NCI-H1105 treated with DMSO at 0.1 percent for 48 hours (cell line): ENCODE results near the gene TPI1.
"Not testable (repeated sequence)": the region's sequence is repeated elsewhere in the genome, so short reads cannot be mapped to it uniquely, and the experiment has no call there.

Experiments
- DNase-seq: peaks from one replicate; lab custom pipeline; 2025; lab: John Stamatoyannopoulos, UW

Gene TPI1

GRCh38 chr12:6869049-6870021, 2.0 kb downstream of the TPI1 start:
- peak; percentile 76 for DNase-seq

GRCh38 chr12:6870304-6870703, 3.0 kb downstream of the TPI1 start:
- DNase-seq, result not testable (repeated sequence)

GRCh38 chr12:6871052-6871957, 4.0 kb downstream of the TPI1 start:
- peak; percentile 45 for DNase-seq

- DNase-seq, result peak; percentile 71
These were observed 5.0 kb downstream of the TPI1 start for GRCh38 chr12:6872073-6873048.

- DNase-seq, result peak; percentile 94
These were observed 6.0 kb downstream of the TPI1 start, which contains the start of gene SPSB2 for GRCh38 chr12:6873094-6874014. Gene SPSB2, minus strand, starts transcription at chr12:6873303. Its CDS starts 402 bp downstream, at chr12:6872901.

- DNase-seq, result not testable (repeated sequence)
These were observed 6.7 kb downstream of the TPI1 start for GRCh38 chr12:6874015-6874368.

GRCh38 chr12:6879824-6880223, 12.5 kb downstream of the TPI1 start:
- DNase-seq, result not testable (repeated sequence)

- DNase-seq, result no peak
These were observed 15.9 kb downstream of the TPI1 start for GRCh38 chr12:6883252-6883651.

GRCh38 chr12:6883683-6884082, 16.4 kb downstream of the TPI1 start:
- DNase-seq, result no peak

- no peak for DNase-seq
These were observed 17.2 kb downstream of the TPI1 start for GRCh38 chr12:6884539-6884938.

- not testable (repeated sequence) for DNase-seq
These were observed 19.1 kb downstream of the TPI1 start for GRCh38 chr12:6886206-6886999.

GRCh38 chr12:6887460-6887859, 20.1 kb downstream of the TPI1 start:
- no peak for DNase-seq

- no peak for DNase-seq
These were observed 21.0 kb downstream of the TPI1 start for GRCh38 chr12:6888360-6888759.

- not testable (repeated sequence) for DNase-seq
These were observed 21.5 kb downstream of the TPI1 start for GRCh38 chr12:6888794-6889193.

- not testable (repeated sequence) for DNase-seq
These were observed 22.6 kb downstream of the TPI1 start for GRCh38 chr12:6889775-6890573.

- DNase-seq, result peak; percentile 96
These were observed 23.7 kb downstream of the TPI1 start for GRCh38 chr12:6890789-6891645.

- no peak for DNase-seq
These were observed 24.3 kb downstream of the TPI1 start for GRCh38 chr12:6891646-6892001.

GRCh38 chr12:6892683-6893082, 25.4 kb downstream of the TPI1 start:
- not testable (repeated sequence) for DNase-seq
